ENCODE data around the gene ASTN1. TPM values are rescaled to one million over a fixed set of nuclear protein-coding genes. Genes with fewer than 3 reads are reported as not detected.

ASTN1 gene
- total RNA-seq, 1 experiment from 2014 or later: 0.05 TPM

GRCh38 chr1:176964687-176965086, 199.8 kb downstream of the ASTN1 start:
- in situ Hi-C loops (cut with HindIII; ENCODE audit: low pct_unique_long_range_greater_than_20kb, low sequenced_read_pairs) (no loop called here), intact Hi-C loops (cut with micrococcal nuclease; ENCODE audit: unreplicated experiment) (no loop called here)
- BruUV-seq (replicated peaks): no TSS peak
- ChIA-PET CTCF (no interaction called here), POLR2A (no interaction called here)
- no peaks in the 10 kb centered on the region for H3K4me1 ChIP-seq (ENCODE audit: control insufficient read depth, insufficient read depth, low read length)
- no peak for ATAC-seq
- TF ChIP-seq REST (IDR thresholded peaks at IDR 0.05; ENCODE audit: insufficient read depth in 1 of 2, low read depth in 2 of 2, low read length in 1 of 2) (no peak), TCF7L2 (IDR thresholded peaks at IDR 0.05; ENCODE audit: low read depth, low read length) (no peak), SIN3A (IDR thresholded peaks at IDR 0.05; ENCODE audit: borderline replicate concordance, insufficient read depth, low read depth, low read length) (no peak), POLR2AphosphoS5 (IDR thresholded peaks at IDR 0.05; ENCODE audit: low read depth, low read length) (no peak), CTCF (IDR thresholded peaks at IDR 0.05) (no peak)
- H3K4me3 ChIP-seq (ENCODE audit: low read depth in 2 of 2, low read length in 2 of 2): no peak overlapping the region
- H3K27me3 ChIP-seq (ENCODE audit: control insufficient read depth, insufficient read depth, low read length): 0 out of 2 replicates have a peak, but pooled peaks cover 2% of the 10 kb centered on the region
- H3K9me3 ChIP-seq (ENCODE audit: control insufficient read depth, insufficient read depth, low read depth, low read length): no peaks in the 10 kb centered on the region
- no peaks in the 10 kb centered on the region for H3K36me3 ChIP-seq (ENCODE audit: control insufficient read depth, insufficient read depth, low read length)
- DNase-seq (ENCODE audit: low read depth, low spot score): no peak
- H3K27ac ChIP-seq (ENCODE audit: low read length): no peak overlapping the region

GRCh38 chr1:176963181-176963580, 201.3 kb downstream of the ASTN1 start:
- in situ Hi-C loops (cut with HindIII; ENCODE audit: low pct_unique_long_range_greater_than_20kb, low sequenced_read_pairs): no loop called here
- Histone ChIP-seq H3K27ac (ENCODE audit: low read length) (no peak overlapping the region), H3K4me1 (ENCODE audit: control insufficient read depth, insufficient read depth, low read length) (no peaks in the 10 kb centered on the region), H3K9me3 (ENCODE audit: control insufficient read depth, insufficient read depth, low read depth, low read length) (no peaks in the 10 kb centered on the region), H3K27me3 (ENCODE audit: control insufficient read depth, insufficient read depth, low read length) (0 out of 2 replicates have a peak, but pooled peaks cover 2% of the 10 kb centered on the region), H3K4me3 (ENCODE audit: low read depth in 2 of 2, low read length in 2 of 2) (no peak overlapping the region), H3K36me3 (ENCODE audit: control insufficient read depth, insufficient read depth, low read length) (no peaks in the 10 kb centered on the region)
- POLR2A ChIA-PET: no interaction called here
- CTCF ChIA-PET: no interaction called here
- intact Hi-C loops (cut with micrococcal nuclease; ENCODE audit: unreplicated experiment): no loop called here
- TF ChIP-seq SIN3A (IDR thresholded peaks at IDR 0.05; ENCODE audit: borderline replicate concordance, insufficient read depth, low read depth, low read length) (no peak), TCF7L2 (IDR thresholded peaks at IDR 0.05; ENCODE audit: low read depth, low read length) (no peak), CTCF (IDR thresholded peaks at IDR 0.05) (no peak), REST (IDR thresholded peaks at IDR 0.05; ENCODE audit: insufficient read depth in 1 of 2, low read depth in 2 of 2, low read length in 1 of 2) (no peak), POLR2AphosphoS5 (IDR thresholded peaks at IDR 0.05; ENCODE audit: low read depth, low read length) (no peak)
- ATAC-seq: no peak
- no peak for DNase-seq (ENCODE audit: low read depth, low spot score)
- no TSS peak for BruUV-seq (replicated peaks)

All from Panc1 (cell line).